ENCODE results near the gene TTC21A. TPM values are rescaled to one million over a fixed set of nuclear protein-coding genes. Genes with fewer than 3 reads are reported as not detected.

The TTC21A gene
- total and polyA plus RNA-seq, 10 of the 15 experiments (the other 5 are each of a cell fraction or from before 2014, with no cell fraction given) = 0.62 to 3.2 (median 1.2) TPM

GRCh38 chr3:39065197-39065596 is 42.3 kb upstream of the TTC21A start (continued):
- TF ChIP-seq IRF5 (IDR thresholded peaks at IDR 0.05; ENCODE audit: borderline replicate concordance) (no peak), RFX5 (IDR thresholded peaks at IDR 0.05; ENCODE audit: low read depth, low read length) (no peak), RAD21 (IDR thresholded peaks at IDR 0.05; ENCODE audit: insufficient read depth, low read depth, low read length) (peak; percentile 43), CEBPB (IDR thresholded peaks at IDR 0.05; ENCODE audit: borderline replicate concordance in 1 of 2, low read depth in 2 of 2, low read length in 2 of 2) (no peak), YY1 (IDR thresholded peaks at IDR 0.05; ENCODE audit: low read depth, low read length) (0 out of 2 replicates have a peak, but pooled peaks have one; percentile 33), TARDBP (IDR thresholded peaks at IDR 0.05; ENCODE audit: borderline replicate concordance) (no peak), TCF12 (IDR thresholded peaks at IDR 0.05; ENCODE audit: low read depth, low read length) (no peak), RUNX3 (IDR thresholded peaks at IDR 0.05; ENCODE audit: low read length) (peak; percentile 16; the same call in 1 of the 2 replicates), TCF3 (IDR thresholded peaks at IDR 0.05; ENCODE audit: borderline replicate concordance, insufficient read depth, low read depth, low read length) (no peak), SMAD5 (IDR thresholded peaks at IDR 0.05; ENCODE audit: low read depth) (no peak), DPF2 (IDR thresholded peaks at IDR 0.05) (no peak), BCLAF1 (IDR thresholded peaks at IDR 0.05) (no peak), SMAD1 (IDR thresholded peaks at IDR 0.05; ENCODE audit: low read depth, partially characterized antibody) (no peak), ETV6 (conservative IDR thresholded peaks at IDR 0.05 in 1 of 2, IDR thresholded peaks at IDR 0.05 in 1 of 2; ENCODE audit: borderline replicate concordance in 1 of 2, low read depth in 1 of 2) (no peak), TBL1XR1 (IDR thresholded peaks at IDR 0.05; ENCODE audit: low read depth, low read length) (no peak), MEF2A (IDR thresholded peaks at IDR 0.05; ENCODE audit: insufficient read depth, low read depth, low read length) (no peak), MYB (IDR thresholded peaks at IDR 0.05; ENCODE audit: borderline replicate concordance, low read depth, low read length) (no peak)
